GM19023 (cell line): ENCODE results near the gene SIL1.
"Not testable (repeated sequence)": the region's sequence is repeated elsewhere in the genome, so short reads cannot be mapped to it uniquely, and the experiment has no call there.

Experiments
- ATAC-seq: cut with Tn5 transposase; IDR thresholded peaks from one replicate; pipeline ENCODE4 v1.9.1; 2021; ENCODE audit warnings: mild to moderate bottlenecking, moderate library complexity; ENCODE audit not compliant: unreplicated experiment

The SIL1 gene

DNA sequence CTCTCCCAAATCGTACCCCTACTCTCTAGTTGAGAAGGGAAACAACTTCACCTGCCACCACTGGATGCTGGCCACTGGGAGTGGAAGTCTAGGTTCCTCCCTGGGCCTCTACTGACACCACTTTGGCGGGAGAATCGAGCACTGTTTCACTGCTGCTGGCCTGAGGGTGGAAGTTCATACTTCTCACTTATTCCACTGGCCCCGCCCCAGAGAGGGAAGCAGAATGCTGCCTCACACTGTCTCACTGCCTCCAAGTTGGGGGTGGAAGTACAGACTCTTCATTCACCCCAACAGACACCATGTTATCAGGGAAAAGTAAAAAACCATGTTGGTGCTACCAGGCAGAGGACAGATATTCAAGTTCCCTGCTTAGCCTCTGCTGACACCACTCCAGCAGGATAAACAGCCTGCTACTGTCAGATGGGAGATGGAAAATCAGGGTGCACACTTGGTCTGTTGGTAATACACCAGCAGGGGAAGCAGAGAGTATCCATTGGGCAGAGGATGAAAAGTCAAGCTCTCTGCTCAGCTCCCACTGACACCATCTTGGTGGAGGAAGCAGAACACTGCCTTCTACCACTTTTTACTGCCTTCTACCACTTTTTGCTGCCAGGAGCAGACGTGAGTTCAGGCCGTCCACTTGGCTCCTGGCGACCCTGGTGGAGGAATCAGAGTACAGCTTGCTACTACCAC is 159.4 kb downstream of the SIL1 start:
- no peak for ATAC-seq

DNA sequence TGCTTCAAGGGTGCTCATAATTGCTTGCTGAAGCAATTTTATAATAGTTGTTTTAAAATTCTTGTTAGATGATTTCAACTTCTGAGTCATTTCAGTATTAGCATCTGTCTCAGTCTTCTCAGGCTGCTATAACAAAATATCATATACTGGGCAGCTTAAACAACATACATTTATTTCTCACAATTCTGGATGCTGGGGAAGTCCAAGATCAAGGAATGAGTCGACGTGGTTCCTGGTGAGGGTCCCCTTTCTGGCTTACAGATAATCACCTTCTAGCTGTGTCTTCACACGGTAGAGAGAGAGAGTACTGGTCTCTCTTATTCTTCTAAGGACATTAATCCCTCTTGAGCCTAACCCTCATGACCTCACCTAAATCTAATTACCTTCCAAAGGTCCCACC is 160.4 kb downstream of the SIL1 start:
- ATAC-seq: no peak

DNA sequence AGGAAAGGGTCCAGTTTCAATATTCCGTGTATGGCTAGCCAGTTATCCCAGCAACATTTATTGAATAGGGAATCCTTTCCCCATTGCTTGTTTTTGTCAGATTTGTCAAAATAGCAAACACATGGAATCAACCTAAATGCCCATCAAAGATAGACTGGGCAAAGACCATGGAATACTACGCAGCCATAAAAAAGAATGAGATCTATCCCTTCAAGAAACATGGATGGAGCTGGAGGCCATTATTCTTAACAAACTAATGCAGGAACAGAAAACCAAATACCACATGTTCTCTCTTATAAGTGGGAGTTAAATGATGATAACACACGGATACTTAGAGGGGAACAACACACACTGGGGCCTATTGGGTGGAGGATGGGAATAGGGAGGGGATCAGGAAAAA is 161.8 kb downstream of the SIL1 start:
- not testable (repeated sequence) for ATAC-seq

DNA sequence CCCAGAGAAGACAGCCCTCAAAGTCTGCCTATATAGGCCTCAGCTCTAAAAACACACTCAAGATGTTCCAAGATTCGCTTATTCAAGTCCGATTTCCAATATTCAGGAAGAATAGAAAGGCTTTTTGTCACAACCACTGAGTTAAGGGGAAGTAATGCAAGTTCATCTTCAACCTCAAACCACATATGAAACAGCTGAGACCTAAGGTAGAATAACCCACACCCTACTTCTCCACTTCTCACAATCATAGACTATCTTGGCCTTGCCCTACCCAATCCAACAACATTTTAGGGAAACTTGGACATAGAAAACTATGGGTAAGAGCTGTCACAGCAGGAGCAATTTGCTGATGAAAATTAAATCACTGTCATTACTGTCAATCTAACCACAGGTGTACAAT is 171.0 kb downstream of the SIL1 start:
- ATAC-seq: no peak

DNA sequence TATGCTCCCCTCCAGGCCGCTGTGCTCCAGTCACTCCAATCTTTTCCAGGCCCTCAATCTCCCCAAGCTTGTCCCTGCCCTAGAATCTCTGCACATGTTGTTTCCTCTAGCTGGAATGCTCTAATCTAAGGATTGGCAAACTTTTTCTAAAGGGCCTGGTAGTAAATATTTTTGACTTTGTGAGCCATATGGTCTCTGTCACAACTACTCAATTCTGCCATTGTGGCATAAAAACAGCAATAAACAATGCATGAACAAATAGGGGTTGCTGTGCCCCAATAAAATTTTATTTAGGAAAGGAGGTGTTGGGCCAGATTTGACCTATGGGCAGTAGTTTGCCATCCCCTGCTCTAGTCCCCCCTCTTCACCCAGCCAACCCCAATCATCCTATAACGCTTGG is 172.5 kb downstream of the SIL1 start:
- no peak for ATAC-seq

DNA sequence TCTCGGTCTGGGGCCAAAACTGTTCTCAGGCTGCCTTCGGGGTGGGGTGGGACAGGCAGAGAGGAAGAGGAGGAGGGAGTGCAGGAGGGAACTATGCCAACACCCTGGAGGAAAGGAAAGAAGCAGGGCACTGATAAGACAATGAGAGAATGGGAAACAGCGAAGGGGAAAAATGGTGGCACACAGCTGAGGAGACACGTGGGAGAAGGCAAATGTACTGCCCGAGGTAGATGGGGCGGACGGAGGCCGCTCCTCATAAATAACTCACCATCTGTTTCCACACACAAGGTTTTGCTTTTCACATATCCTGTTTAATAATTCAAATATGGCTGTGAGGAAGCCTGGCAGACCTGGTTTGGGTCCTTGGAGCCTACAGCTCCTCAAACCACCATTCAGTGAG is 174.9 kb downstream of the SIL1 start:
- no peak for ATAC-seq

DNA sequence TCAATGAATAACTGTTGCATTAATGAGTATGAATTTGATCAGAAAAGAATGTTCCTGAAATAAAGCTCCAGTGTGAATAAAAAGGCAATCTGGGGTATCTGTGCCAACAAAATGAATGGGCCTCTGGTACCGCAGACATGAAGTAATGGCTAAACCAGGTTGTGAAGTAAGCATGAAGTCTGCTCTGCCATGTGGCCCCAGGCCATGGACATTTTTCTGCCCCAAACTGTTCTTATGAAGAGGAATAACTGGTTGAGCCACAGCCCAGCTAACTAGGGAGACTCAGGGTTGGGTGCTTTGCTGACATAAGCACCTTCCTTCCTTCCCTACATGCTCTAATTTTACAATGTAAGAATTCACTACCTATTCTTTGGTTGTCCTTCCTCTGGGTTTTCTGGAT is 175.6 kb downstream of the SIL1 start:
- no peak for ATAC-seq

DNA sequence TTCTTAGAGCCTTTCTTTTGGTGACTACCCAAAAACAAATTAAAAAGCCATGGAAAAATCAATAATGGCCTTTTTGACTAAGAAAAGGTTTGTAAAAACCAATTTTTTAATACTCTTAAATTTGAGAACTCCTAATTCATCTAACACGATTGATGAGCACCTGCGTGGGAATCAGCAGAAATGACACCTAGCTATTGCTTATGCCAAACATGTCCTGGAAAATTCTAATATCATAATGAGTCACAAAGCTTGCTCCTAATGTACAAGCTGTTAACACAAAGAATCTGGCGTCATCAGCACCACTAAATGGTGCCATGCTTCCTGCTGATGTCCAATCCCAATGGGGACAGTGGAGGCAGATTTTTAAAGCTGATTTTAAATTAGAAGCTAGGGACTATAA is 176.8 kb downstream of the SIL1 start:
- no peak for ATAC-seq

DNA sequence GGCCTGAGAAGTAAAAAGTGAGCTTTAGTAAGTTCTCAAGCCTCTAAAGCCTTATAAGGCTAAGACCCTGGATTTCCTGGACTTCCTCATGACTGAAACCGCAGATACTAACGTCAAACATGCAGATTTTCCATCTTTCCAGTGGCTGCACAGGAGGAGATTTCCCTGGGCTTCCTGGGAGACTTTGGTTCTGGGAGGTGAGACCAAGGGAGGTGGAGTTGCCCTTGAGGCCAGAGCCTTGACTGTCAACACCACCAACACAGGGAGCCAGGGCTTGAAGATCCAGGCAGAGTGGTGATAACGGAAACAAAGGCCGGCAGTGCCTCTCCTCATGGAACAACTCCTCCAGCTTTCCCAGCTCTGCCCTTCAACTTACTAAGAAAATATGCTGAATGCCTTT is 178.3 kb downstream of the SIL1 start:
- ATAC-seq: no peak

DNA sequence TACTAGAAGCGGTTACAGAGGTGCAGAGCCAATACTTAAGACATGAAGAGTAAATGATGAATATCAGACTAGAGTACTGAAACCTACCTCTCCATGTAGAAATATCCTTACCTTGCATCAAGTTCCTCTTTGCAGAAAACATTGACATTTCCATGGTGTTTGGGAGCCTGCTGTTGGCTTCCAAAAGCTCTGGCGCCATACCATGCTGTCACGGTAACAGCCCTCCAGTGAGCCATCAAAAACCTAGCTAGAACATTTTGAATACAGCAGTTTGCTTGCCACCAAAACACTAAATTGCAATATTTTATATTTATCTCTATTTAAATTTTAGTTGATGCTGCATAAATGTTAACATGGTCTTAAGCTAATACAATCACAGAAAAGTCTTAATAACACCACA is 179.0 kb downstream of the SIL1 start:
- ATAC-seq: no peak

DNA sequence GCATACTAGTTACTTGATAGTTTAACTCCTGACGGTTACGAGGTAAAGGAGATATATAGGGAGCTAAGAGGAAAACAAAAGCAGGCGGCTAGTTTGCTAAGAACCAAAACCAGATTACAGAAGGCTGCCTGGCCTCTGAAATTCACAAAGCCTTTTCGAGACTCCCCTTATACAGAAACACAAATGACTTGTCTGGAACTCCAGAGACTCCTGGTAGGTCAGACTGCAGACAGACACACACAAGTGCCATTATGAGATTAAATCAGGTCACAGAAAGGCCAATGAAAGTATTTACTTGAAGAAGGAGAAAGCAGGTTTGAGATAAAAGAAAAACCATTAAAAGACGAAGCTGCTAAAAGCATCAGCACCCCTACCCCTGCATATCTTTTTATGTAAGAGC is 180.5 kb downstream of the SIL1 start:
- ATAC-seq: no peak

DNA sequence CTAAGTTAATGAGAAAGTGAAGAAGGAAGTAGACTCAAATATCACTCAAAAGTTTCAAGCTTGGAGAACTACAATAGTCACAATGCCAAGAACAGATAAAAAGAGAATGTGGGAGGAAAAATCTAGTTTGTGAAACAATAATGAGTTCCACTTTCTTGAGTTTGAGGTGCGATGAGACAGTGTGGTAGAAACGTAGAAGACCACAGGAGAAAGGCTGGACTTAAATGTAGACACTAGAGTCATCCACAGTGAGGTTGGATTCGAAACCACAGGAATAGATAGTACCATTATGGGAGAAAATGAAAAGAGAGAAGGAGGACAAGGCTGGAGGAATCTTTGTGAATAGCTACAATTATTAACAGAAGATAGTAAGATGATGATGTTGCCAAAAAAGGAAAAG is 182.0 kb downstream of the SIL1 start:
- ATAC-seq: no peak

DNA sequence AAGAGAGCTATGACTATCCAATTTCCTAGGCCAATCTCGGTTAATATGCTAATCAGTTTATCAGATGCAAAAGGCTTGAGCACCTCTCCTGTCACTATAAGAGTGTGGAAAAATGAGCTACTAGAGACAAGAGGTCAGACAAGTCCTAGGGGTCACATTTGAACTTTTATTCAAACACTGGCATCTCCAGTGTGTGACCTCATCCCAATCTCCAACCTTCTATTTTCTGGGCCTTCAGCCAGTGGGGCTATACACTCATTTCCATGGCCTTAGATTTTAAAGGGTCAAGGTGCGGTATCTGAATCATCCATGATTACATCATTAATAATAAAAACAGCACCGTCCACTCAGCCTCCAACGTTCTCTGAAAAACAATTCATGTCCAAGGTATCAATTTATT is 183.4 kb downstream of the SIL1 start:
- no peak for ATAC-seq

DNA sequence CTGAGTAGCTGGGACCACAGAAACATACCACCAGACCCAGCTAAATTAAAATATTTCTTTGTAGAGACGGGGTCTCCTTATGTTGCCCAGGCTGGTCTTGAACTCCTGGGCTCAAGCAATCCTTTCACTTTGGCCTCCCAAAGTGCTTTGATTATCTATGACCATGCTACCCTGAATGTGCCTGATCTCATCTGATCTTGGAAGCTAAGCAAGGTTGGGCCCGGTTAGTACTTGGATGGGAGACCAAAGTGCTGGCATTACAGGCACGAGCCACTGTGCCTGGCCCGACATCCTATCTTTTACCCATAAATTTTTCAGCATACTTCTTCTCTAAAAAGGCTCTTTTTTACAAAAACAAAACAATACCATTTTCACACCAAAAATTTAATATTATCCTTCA is 186.0 kb downstream of the SIL1 start:
- no peak for ATAC-seq

DNA sequence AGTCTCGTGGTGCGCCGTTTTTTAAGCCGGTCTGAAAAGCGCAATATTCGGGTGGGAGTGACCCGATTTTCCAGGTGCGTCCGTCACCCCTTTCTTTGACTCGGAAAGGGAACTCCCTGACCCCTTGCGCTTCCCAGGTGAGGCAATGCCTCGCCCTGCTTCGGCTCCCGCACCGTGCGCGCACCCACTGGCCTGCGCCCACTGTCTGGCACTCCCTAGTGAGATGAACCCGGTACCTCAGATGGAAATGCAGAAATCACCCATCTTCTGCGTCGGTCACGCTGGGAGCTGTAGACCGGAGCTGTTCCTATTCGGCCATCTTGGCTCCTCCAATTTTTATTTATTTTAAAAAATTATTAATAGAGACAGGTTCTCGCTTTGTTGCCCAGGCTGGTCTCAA is 187.0 kb downstream of the SIL1 start:
- ATAC-seq: not testable (repeated sequence)

DNA sequence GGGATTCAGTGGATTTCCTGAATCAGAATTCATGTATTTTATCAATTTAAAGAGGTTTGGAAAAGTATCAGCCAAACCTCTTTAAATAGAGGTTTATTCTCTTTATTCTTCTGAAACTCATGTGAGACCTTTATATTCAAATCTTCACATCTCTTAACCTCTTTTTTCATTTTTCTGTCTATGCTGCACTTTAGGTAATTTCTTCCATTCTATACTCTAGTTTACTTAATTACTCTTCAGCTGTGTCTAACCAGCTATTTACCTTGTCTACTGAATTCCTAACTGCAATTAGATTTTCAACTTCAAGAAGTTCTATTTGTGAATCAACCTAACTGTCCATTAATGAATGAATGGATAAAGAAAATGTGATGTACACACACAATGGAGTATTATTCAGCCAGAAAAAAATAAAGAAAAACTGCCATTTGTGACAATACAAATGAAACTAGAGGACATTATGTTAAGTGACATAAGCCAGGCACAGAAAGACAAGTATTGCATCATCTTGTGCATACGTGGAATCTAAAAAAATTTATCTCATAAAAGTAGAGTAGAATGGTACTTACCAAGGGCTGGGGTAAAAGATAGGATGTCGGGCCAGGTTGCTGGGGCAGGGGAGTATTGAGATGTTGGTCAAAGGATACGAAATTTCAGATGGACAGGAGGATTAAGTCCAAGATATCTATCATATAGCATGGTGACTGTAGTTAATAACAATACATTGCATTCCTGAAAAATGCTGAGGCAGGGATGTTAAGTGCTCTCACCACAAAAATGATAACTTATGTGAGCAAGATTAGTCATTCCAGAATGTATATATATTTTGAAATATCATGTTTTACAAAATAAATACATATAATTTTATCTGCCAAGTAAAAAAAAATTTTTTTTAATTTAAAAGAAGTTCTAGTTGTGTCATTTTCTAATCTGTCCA is 193.5 kb downstream of the SIL1 start:
- no peak for ATAC-seq

DNA sequence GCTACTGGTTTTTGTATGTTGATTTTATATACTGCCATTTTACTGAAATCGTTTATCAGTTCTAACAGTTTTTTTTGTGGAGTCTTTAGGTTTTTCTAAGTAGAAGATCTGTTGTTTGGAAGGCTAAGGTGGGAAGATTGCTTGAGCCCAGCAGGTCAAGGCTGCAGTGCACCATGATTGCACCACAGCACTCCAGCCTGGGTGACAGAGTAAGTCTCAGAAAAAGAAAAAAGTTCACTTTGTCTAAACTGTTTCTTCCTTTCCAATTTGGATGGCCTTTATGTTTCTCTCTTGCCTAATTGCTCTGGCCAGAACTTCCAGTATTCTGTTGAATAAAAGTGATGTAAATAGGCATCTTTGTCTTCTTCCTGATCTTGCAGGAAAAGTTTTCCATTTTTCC is 198.5 kb downstream of the SIL1 start:
- ATAC-seq: no peak

DNA sequence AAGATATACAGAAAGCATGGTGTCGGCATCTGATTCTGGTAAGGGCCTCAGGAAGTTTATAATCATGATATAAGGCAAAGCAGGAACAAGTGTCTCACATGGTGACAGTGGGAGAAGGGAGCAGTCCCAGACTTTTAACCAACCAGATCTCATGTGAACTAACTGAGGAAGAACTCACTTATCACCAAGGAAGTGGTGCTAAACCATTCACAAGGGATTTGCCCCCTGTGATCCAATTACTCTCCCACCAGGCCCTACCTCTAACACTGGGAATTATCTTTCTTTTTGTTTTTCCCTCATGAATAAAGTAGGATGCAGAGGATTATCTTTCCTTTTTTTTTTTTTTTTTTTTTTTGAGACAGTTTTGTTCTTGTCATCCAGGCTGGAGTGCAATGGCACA is 199.6 kb downstream of the SIL1 start:
- no peak for ATAC-seq

DNA sequence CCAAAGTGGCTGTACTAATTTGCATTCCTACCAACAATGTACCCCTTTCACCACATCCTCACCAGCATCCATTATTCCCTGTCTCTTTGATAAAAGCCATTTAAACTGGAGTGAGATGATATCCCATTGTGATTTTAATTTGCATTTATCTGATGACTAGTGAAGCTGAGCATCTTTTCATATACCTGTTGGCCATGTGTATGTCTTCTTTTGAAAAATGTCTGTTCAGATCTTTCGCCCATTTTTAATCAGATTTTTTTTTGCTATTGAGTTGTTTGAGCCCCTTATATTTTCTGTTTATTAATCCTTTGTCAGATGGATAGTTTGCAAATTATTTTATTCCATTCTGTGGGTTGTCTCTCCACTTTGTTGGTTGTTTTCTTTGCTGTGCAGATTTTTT is 202.0 kb downstream of the SIL1 start:
- no peak for ATAC-seq

DNA sequence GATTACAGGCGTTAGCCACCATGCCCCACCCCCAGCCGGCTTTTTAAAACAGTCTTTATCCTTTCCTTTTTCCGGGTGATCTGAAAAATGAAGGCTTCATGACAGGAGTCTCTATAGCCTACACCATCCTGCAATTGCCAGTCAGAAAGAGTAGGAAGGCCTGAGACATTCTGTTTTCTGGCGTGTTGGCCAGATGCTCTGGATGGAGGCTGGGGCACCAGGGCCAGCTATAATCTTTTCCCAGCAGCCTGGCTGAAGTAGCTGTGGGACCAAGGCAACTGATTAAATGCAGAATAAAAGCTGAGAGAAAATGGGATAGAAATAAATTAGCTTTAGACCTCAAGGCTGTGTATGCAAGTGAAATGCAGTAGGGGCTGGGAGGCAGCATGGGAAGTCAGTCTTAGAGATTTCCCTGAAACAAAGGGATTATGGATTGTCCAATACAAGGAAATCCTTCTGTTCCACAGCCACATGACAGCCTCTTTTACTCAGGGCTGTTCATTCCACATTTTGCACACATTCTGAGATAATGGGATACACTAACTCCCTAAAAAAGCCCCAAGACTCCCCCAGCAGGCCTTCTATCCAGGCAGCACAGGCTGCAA is 207.1 kb downstream of the SIL1 start:
- ATAC-seq: no peak

DNA sequence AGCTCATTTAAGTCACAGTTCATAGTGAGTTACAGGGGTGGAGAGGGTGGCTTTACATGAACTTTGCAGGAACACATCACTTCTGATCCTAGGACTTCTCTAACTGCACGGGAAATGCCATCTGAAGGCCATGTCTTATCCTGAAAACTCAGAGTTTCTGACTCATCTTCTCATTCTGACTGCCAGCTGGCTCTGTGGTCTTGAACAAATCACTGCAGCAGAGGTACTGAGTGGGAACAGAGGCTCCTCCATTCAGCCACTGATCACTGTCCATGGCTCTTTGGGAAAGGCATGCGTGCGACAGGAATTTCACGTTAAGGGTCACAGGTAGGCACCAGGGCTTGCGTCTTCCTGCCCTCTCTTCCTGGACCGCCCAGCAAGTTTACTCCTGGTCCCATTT is 208.4 kb downstream of the SIL1 start:
- no peak for ATAC-seq

DNA sequence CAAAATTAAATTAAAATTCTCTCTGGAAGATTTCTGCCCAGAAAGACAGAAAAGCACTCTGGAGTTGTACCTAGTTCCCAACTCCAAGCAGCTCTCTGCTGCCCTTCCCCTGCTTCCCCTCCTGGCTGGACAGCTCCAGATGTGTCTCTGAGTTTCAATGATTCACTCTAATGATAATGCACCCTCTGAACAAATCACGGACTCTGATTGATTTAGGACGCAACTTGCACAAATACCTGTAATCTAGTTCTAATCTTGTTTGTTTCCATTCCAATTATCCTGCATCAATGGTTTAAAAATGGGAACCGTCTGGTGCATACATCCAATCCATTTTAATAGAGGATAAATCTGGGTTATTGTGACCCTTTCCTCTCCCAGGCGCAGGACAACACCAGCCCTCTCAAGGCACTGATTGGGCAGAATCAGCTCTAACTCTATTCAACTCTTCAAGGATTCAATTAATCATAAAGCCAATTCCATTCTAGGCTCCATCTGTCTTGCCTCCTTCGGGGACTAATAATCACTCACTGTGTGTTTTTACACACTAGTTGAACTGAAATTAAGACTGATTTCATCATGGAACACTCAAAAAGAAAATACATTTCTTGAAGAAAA is 211.9 kb downstream of the SIL1 start:
- no peak for ATAC-seq
